ENCODE measurements around the gene CD300LD.

CD300LD gene

GRCh38 chr17:74569020-74570003, 22.8 kb downstream of the CD300LD start:
- H3K79me2 ChIP-seq (ENCODE audit: insufficient read depth, low read length), result no peaks in the 10 kb centered on the region
- no peak for TF ChIP-seq CTCF (IDR thresholded peaks at IDR 0.05; ENCODE audit: insufficient read depth, low read length, poor library complexity, severe bottlenecking)
- TF ChIP-seq EZH2phosphoT487 (conservative IDR thresholded peaks at IDR 0.05; ENCODE audit: low read length), result no peak
- H3K4me2 ChIP-seq (ENCODE audit: low read depth, low read length, poor library complexity, severe bottlenecking), result no peak overlapping the region
- H3K9ac ChIP-seq (ENCODE audit: low read length), result no peak overlapping the region
- no peaks in the 10 kb centered on the region for H3K36me3 ChIP-seq (ENCODE audit: low read length)
- no peaks in the 10 kb centered on the region for H3K9me2 ChIP-seq (replicated peaks; ENCODE audit: insufficient read depth, low read length)
- no peak overlapping the region for H3K27ac ChIP-seq (ENCODE audit: low read depth, low read length)
- H3F3A ChIP-seq (ENCODE audit: insufficient read depth), result no peaks in the 10 kb centered on the region
- no peaks in the 10 kb centered on the region for H3K9me3 ChIP-seq (ENCODE audit: insufficient read depth, low read length)
- no peak overlapping the region for H3K4me3 ChIP-seq (ENCODE audit: insufficient read depth, low read length, poor library complexity, severe bottlenecking)
- H2AFZ ChIP-seq (ENCODE audit: low read depth, low read length, severe bottlenecking), result no peak overlapping the region
- H4K20me1 ChIP-seq (ENCODE audit: low read depth, low read length), result no peaks in the 10 kb centered on the region
- no peaks in the 10 kb centered on the region; the same call in 1 of the 2 replicates for H3K27me3 ChIP-seq (ENCODE audit: low read length)

- Histone ChIP-seq H3K79me2 (ENCODE audit: insufficient read depth, low read length) (no peaks in the 10 kb centered on the region), H3F3A (ENCODE audit: insufficient read depth) (no peaks in the 10 kb centered on the region), H3K9me3 (ENCODE audit: insufficient read depth, low read length) (no peaks in the 10 kb centered on the region), H3K9ac (ENCODE audit: low read length) (no peak overlapping the region), H3K4me2 (ENCODE audit: low read depth, low read length, poor library complexity, severe bottlenecking) (no peak overlapping the region), H3K9me2 (replicated peaks; ENCODE audit: insufficient read depth, low read length) (no peaks in the 10 kb centered on the region), H3K27ac (ENCODE audit: low read depth, low read length) (no peak overlapping the region), H3K36me3 (ENCODE audit: low read length) (no peaks in the 10 kb centered on the region), H3K4me3 (ENCODE audit: insufficient read depth, low read length, poor library complexity, severe bottlenecking) (no peak overlapping the region), H3K27me3 (ENCODE audit: low read length) (no peaks in the 10 kb centered on the region; the same call in 1 of the 2 replicates), H2AFZ (ENCODE audit: low read depth, low read length, severe bottlenecking) (no peak overlapping the region), H4K20me1 (ENCODE audit: low read depth, low read length) (no peaks in the 10 kb centered on the region)
- TF ChIP-seq EZH2phosphoT487 (conservative IDR thresholded peaks at IDR 0.05; ENCODE audit: low read length), result no peak
- TF ChIP-seq CTCF (IDR thresholded peaks at IDR 0.05; ENCODE audit: insufficient read depth, low read length, poor library complexity, severe bottlenecking), result no peak
These were observed 23.8 kb downstream of the CD300LD start for GRCh38 chr17:74568106-74568873.

DNA sequence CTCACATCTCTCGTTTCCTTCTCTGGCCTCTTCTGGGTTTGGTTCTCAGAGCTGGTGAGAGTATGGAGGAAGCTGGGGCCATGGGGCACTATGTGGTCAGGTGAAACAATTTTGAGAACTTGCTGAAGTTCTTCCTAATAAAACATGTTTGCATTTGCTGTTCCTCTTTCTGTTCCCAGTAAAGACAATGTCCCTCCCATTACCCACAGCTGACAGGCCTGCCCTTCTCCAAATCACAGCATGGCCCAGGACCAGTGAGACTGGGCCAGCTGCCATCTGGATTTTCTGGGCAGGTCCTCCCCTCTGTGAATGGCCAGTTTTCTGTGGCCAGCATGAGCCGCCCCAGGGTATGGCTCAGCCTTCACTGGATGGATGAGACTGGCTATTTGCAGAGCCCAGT, 24.7 kb downstream of the CD300LD start, which contains the start of gene CD300H:
Gene CD300H (minus strand): TSS at position 113 of the 400 bp plus-strand sequence.
- Histone ChIP-seq H3K4me3 (ENCODE audit: insufficient read depth, low read length, poor library complexity, severe bottlenecking) (no peak within 1 kb of the TSS), H3K27me3 (ENCODE audit: low read length) (no peaks in the 10 kb centered on the region; the same call in 1 of the 2 replicates), H3K4me2 (ENCODE audit: low read depth, low read length, poor library complexity, severe bottlenecking) (no peak within 1 kb of the TSS), H2AFZ (ENCODE audit: low read depth, low read length, severe bottlenecking) (no peak within 1 kb of the TSS), H3F3A (ENCODE audit: insufficient read depth) (no peaks in the 10 kb centered on the region), H3K9me2 (replicated peaks; ENCODE audit: insufficient read depth, low read length) (no peaks in the 10 kb centered on the region), H3K9ac (ENCODE audit: low read length) (no peak within 1 kb of the TSS), H4K20me1 (ENCODE audit: low read depth, low read length) (no peaks in the 10 kb centered on the region), H3K9me3 (ENCODE audit: insufficient read depth, low read length) (no peaks in the 10 kb centered on the region), H3K27ac (ENCODE audit: low read depth, low read length) (no peak within 1 kb of the TSS), H3K79me2 (ENCODE audit: insufficient read depth, low read length) (no peaks in the 10 kb centered on the region), H3K36me3 (ENCODE audit: low read length) (no peaks in the 10 kb centered on the region)
- TF ChIP-seq CTCF (IDR thresholded peaks at IDR 0.05; ENCODE audit: insufficient read depth, low read length, poor library complexity, severe bottlenecking) (no peak), EZH2phosphoT487 (conservative IDR thresholded peaks at IDR 0.05; ENCODE audit: low read length) (no peak)

All from SU-DHL-6 (cell line).